ENCODE data around the gene ATG7. TPM values are rescaled to one million over a fixed set of nuclear protein-coding genes. Genes with fewer than 3 reads are reported as not detected.

Gene ATG7
- total RNA-seq, 1 experiment from 2014 or later, result 36.0 TPM

GRCh38 chr3:11385326-11385725, 113.1 kb downstream of the ATG7 start:
- Histone ChIP-seq H3K4me3 (ENCODE audit: low read depth in 2 of 2, low read length in 2 of 2) (no peak overlapping the region), H3K9me3 (ENCODE audit: control insufficient read depth, insufficient read depth, low read depth, low read length) (no peaks in the 10 kb centered on the region), H3K27me3 (ENCODE audit: control insufficient read depth, insufficient read depth, low read length) (no peaks in the 10 kb centered on the region), H3K4me1 (ENCODE audit: control insufficient read depth, insufficient read depth, low read length) (peaks cover 24% of the 10 kb centered on the region), H3K36me3 (ENCODE audit: control insufficient read depth, insufficient read depth, low read length) (peaks cover 5% of the 10 kb centered on the region; the same call in 1 of the 2 replicates), H3K27ac (ENCODE audit: low read length) (peak overlapping the region; percentile 92)
- POLR2A ChIA-PET, result no interaction called here
- in situ Hi-C loops (cut with HindIII; ENCODE audit: low pct_unique_long_range_greater_than_20kb, low sequenced_read_pairs), result no loop called here
- intact Hi-C loops (cut with micrococcal nuclease; ENCODE audit: unreplicated experiment), result no loop called here
- no peak for TF ChIP-seq REST (IDR thresholded peaks at IDR 0.05; ENCODE audit: insufficient read depth in 1 of 2, low read depth in 2 of 2, low read length in 1 of 2)
- TF ChIP-seq POLR2AphosphoS5 (IDR thresholded peaks at IDR 0.05; ENCODE audit: low read depth, low read length), result no peak
- TF ChIP-seq CTCF (IDR thresholded peaks at IDR 0.05), result no peak
- TF ChIP-seq SIN3A (IDR thresholded peaks at IDR 0.05; ENCODE audit: borderline replicate concordance, insufficient read depth, low read depth, low read length), result no peak
- no peak for TF ChIP-seq TCF7L2 (IDR thresholded peaks at IDR 0.05; ENCODE audit: low read depth, low read length)
- ATAC-seq (peak; percentile 78), DNase-seq (ENCODE audit: low read depth, low spot score) (no peak)
- BruUV-seq (replicated peaks), result no TSS peak
- CTCF ChIA-PET, result no interaction called here

- POLR2A ChIA-PET, result interaction anchor here (0.6 kb wide), 1 partner anchor 161 kb away, joined by 3 read pairs; no protein-coding TSS in a partner anchor
- TF ChIP-seq REST (IDR thresholded peaks at IDR 0.05; ENCODE audit: insufficient read depth in 1 of 2, low read depth in 2 of 2, low read length in 1 of 2) (no peak), TCF7L2 (IDR thresholded peaks at IDR 0.05; ENCODE audit: low read depth, low read length) (0 out of 2 replicates have a peak, but pooled peaks have one; percentile 36)
- Histone ChIP-seq H3K27me3 (ENCODE audit: control insufficient read depth, insufficient read depth, low read length) (no peaks in the 10 kb centered on the region), H3K36me3 (ENCODE audit: control insufficient read depth, insufficient read depth, low read length) (peaks cover under 1% of the 10 kb centered on the region; the same call in 1 of the 2 replicates), H3K4me1 (ENCODE audit: control insufficient read depth, insufficient read depth, low read length) (peaks cover 24% of the 10 kb centered on the region), H3K4me3 (ENCODE audit: low read depth in 2 of 2, low read length in 2 of 2) (no peak overlapping the region), H3K27ac (ENCODE audit: low read length) (peak overlapping the region; percentile 92), H3K9me3 (ENCODE audit: control insufficient read depth, insufficient read depth, low read depth, low read length) (no peaks in the 10 kb centered on the region)
- in situ Hi-C loops (cut with HindIII; ENCODE audit: low pct_unique_long_range_greater_than_20kb, low sequenced_read_pairs), result no loop called here
- intact Hi-C loops (cut with micrococcal nuclease; ENCODE audit: unreplicated experiment), result no loop called here
- BruUV-seq (replicated peaks), result no TSS peak
- no peak for DNase-seq (ENCODE audit: low read depth, low spot score)
- CTCF ChIA-PET, result no interaction called here
- ATAC-seq, result peak; percentile 93
Observed at GRCh38 chr3:11385891-11386290, 113.7 kb downstream of the ATG7 start.
